HG02938 (cell line): Measurements from ENCODE around the gene HOXC6.

Experiments
- ATAC-seq: cut with Tn5 transposase; IDR thresholded peaks from one replicate; pipeline ENCODE4 v1.9.1; 2021; ENCODE audit warnings: mild to moderate bottlenecking, moderate library complexity; ENCODE audit not compliant: unreplicated experiment

Gene HOXC6

DNA sequence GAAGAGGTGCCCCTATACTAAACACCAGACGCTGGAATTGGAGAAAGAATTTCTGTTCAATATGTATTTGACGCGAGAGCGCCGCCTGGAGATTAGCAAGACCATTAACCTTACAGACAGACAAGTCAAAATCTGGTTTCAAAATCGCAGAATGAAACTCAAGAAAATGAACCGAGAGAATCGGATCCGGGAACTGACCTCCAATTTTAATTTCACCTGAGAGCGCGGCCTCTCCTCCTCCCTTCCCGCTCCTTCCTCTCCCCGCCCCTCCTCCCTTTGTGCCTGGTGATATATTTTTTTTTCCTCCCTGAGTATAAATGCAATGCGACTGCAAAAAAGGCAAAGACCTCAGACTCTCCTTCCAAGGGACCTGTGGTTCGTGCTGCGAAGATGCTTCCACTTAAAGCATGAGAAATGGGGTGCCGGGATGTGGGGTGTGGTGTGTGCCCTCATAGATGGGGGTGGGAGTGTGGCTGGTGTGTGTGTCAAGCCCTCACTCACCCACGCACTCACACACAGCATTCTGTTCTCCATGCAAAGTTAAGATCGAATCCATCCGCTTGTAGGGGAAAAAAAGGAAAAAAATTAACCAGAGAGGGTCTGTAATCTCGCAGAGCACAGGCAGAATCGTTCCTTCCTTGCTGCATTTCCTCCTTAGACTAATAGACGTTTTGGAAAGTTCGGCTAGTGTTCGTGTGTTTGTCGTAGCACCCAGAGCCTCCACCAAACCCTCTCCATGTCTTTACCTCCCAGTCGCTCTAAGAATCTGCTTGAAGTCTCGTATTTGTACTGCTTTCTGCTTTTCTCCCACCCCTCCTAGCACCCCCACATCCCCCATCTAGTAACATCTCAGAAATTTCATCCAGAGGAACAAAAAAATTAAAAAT lies 38.8 kb upstream of the HOXC6 start:
- no peak for ATAC-seq

- ATAC-seq = no peak
These were observed 37.7 kb upstream of the HOXC6 start for GRCh38 chr12:53990311-53991076.

DNA sequence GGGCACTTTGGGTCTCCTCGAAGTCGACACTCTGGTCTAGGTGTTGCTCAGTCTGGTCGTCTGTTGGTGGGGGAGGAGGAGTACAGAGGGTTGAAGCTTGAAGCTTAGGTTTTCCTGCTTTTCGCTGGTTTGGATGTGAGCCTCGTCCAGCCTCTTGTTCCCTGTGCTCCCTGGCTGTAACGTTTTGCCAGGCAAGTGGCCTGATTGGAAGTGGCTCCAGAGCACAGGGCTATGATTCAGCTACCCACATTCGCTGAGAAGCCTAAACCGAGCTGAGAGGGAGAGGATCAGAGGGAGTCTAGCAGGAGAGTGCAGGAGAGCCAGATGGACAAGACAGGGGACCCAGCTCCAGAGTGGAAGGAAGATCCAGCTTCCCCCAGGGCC lies 37.2 kb upstream of the HOXC6 start:
- no peak for ATAC-seq

DNA sequence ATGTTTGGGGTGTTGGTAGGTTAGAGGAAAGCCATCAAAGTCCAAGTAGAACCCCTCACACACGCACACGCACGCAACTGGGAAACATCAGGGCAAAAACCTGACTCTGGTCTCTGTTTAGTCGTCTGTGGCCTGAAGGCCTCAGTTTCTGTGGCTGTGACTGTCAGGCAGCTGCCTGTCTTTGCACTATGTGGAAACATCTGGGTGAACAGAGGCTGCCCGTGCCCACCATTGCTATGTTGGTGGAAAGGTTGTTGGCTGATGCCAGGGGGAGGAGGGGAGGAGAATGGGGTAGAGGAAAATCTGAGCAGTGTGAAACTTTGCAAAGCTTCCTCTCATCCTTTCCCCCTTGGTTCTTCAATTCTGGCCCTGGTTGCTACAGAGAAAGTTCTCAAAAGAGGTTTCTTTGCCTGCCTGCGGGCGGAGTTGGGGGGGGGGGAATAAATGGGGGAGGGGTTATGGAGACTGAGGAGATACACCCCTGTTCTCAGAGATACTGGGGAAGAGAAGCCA lies 35.8 kb upstream of the HOXC6 start:
- no peak for ATAC-seq

GRCh38 chr12:53993162-53994008 lies 34.9 kb upstream of the HOXC6 start:
- no peak for ATAC-seq

- ATAC-seq = no peak
These were observed 34.3 kb upstream of the HOXC6 start for GRCh38 chr12:53994009-53994263.

DNA sequence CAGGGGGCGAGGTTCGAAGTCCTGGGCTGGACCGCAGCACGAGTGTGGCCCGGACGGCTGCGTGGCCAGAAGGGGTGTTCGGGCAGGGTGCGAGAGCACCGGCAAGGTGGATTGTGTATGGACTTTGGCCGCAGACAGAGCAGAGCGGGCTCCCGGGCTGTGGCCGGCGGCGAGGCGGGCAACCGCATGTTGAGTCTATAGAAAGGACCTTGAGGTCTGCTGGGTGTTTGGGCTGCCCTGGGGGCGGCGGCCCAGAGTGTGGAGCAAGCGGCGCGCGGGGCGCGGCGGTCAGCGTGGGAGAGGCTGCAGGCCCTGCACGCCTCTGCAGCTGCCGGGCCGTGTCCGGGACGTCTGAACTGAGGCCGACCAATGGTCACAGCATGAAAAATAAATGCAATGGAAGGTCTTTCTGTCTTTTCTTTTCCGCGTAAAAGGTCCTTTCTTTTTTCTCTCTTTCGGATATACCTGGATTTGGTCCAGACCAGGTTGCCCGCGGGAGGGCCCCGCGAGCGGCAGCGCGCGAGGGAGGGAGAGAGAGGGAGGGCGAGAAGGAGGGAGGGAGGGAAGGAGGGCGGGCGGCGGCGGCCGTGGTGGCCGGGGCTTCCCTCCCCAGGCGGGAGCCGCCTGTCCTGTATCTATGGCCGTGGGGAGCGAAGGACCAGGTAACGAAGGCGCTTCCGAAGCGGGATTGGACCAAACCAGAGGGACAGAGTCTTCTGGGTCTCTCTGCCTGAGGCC lies 33.8 kb upstream of the HOXC6 start:
- ATAC-seq = no peak

- no peak for ATAC-seq
These were observed 33.2 kb upstream of the HOXC6 start for GRCh38 chr12:53995002-53995377.

DNA sequence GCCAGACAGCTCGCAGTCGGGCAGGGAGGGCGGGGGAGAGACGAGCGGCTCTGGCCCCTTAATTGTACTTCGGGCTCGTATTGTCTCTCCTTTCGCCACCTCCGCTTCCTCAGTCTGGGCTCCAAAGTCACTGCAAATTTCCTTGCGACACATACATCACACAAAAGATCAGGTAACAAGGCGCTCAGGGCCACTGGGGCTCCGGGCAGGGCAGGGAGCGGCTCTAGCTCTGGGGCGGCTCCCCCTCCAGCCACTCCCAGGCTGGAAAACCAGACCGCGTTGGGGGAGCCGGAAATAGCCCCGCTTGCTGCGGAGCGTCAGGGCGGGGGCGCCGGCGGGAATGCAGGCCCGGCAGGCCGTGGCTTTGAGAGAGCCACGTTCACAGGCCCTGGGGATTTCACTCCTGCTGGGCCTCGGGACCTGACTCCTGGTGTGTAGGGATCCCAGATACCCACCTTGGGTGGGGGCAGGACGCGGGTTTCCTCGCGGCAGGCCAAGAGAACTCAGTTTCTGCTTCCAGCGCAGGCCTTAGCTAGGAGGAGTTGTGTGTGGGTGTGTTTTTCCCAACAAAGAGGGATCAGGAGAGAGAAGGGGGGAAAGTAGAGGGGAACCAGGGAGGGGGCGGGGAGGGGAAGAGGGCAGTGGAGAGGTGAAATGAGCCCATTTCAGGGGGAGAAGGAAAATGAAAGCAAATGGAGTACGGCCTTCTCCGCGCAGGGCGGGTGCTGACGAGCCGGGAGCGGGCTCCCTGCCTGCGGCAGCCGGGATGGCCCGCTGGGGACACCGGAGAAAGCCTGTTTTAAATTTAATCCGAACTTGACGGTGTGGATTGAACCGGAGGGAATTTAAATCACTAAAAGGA lies 32.6 kb upstream of the HOXC6 start:
- ATAC-seq = no peak

- no peak for ATAC-seq
These were observed 31.7 kb upstream of the HOXC6 start for GRCh38 chr12:53996240-53997203.

GRCh38 chr12:53997204-53998109 lies 30.8 kb upstream of the HOXC6 start:
- no peak for ATAC-seq

GRCh38 chr12:53998110-53998899 lies 29.9 kb upstream of the HOXC6 start:
- ATAC-seq = no peak

- ATAC-seq = no peak
These were observed 29.4 kb upstream of the HOXC6 start for GRCh38 chr12:53998900-53999236.

DNA sequence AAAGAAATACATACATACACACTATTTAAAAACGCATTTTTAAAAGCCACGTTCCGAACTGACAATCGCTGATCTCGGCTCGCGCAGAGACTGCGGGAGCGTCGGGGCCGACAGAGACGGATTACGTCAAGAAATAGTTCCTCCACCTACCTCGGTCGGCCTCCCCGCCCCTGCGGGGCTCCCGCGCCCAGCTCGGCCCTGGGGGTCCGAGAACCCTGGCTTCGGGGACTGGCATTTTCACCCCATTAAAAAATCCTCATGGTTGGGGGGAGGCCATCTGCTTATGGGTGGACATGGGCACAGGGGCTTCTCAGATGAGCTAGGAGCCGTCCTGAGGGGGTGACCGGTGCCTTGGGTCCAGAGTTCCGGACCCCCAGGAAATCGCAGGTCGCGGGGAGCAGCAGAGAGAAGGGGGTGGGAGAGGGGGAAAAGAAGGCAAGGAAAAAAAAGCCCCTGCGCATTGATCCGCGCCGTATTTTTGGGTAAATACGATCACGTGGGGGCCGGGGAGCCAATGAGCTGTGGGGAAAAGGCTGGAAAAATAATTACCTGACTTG lies 28.6 kb upstream of the HOXC6 start:
- no peak for ATAC-seq

- ATAC-seq = no peak
These were observed 27.8 kb upstream of the HOXC6 start, which contains the start of gene HOXC9 for GRCh38 chr12:54000116-54001114. Gene HOXC9, plus strand, starts transcription at chr12:54000161. Its CDS starts 28 bp downstream, at chr12:54000189.
